ENCODE results near the gene RNF114. TPM values are rescaled to one million over a fixed set of nuclear protein-coding genes. Genes with fewer than 3 reads are reported as not detected.
A peak's percentile ranks its signal among the peaks of the same experiment; 100 is the strongest.

RNF114 gene
- total RNA-seq, 1 donor from 2014 or later = 62.9 TPM

DNA sequence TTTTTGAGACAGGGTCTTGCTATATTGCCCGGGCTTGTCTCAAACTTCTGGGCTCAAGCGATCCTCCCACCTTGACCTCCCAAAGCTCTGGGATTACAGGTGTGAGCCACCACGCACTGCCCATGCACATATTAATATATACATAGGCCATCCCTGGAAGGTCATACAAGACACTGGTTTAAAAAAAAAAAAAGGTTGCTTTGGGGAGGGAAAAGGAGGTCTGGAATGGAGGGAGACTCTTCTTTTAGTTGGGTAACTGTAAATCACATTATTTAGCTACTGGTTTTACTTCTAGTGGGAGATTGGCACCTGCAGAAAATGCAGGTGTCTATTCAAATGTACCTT lies 42.5 kb downstream of the RNF114 start:
- no peaks in the 10 kb centered on the region for H3K36me3 Mint-ChIP-seq
- no peak overlapping the region for H3K4me3 Mint-ChIP-seq
- H3K27ac Mint-ChIP-seq = no peak overlapping the region
- H3K9me3 Mint-ChIP-seq = no peaks in the 10 kb centered on the region
- H3K27me3 Mint-ChIP-seq = peaks cover 24% of the 10 kb centered on the region
- no peak for DNase-seq (ENCODE audit: extremely low spot score, unreplicated experiment)
- TF ChIP-seq, protein P1, sequence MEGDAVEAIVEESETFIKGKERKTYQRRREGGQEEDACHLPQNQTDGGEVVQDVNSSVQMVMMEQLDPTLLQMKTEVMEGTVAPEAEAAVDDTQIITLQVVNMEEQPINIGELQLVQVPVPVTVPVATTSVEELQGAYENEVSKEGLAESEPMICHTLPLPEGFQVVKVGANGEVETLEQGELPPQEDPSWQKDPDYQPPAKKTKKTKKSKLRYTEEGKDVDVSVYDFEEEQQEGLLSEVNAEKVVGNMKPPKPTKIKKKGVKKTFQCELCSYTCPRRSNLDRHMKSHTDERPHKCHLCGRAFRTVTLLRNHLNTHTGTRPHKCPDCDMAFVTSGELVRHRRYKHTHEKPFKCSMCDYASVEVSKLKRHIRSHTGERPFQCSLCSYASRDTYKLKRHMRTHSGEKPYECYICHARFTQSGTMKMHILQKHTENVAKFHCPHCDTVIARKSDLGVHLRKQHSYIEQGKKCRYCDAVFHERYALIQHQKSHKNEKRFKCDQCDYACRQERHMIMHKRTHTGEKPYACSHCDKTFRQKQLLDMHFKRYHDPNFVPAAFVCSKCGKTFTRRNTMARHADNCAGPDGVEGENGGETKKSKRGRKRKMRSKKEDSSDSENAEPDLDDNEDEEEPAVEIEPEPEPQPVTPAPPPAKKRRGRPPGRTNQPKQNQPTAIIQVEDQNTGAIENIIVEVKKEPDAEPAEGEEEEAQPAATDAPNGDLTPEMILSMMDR (conservative IDR thresholded peaks at IDR 0.05) = no peak
- H3K4me1 Mint-ChIP-seq (ENCODE audit: unreplicated experiment) = peaks cover 24% of the 10 kb centered on the region

DNA sequence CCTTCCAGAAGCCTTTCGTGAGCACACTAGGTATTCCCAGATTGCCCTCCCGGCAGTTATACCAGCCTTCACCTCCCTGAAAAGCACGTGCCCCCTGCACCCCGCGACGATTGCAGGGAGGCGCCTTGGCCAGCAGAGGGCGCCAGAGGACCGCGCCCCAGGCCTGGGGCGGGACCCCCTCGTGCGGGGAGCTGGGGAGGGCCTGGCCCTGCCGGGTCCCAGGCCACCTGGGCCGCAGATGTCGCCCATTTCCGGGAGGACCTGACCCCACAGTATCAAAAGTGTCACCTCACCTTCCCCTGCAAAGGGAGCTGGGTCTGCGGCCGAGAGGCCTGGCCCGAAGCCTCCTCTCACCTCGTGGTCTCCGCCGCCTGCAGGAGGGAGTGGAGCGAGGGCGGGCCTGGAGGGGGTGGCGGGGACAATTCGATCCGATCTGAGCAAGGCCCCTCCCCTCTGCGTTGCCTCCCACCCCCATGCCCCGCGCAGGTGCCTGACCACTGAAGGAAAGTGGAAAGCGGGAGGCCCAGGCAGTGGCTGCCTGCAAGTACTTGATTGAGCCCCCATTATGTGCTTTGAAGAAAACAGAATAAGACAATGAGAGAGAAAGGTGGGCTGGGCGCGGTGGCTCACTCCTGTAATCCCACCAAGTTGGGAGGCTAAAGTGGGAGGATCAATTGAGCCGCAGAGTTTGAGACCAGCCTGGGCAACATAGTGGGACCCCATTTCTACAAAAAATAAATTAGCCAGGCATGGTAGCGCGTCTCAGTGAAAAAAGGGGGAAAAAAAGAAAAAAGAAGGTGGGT lies 43.0 kb downstream of the RNF114 start:
- Mint-ChIP-seq H3K9me3 (no peaks in the 10 kb centered on the region), H3K4me1 (ENCODE audit: unreplicated experiment) (peaks cover 24% of the 10 kb centered on the region), H3K27me3 (peaks cover 27% of the 10 kb centered on the region), H3K27ac (peak overlapping the region; percentile 62), H3K4me3 (peak overlapping the region; percentile 50), H3K36me3 (peaks cover 3% of the 10 kb centered on the region)
- TF ChIP-seq, protein P1 (conservative IDR thresholded peaks at IDR 0.05) = peak; percentile 100
- DNase-seq (ENCODE audit: extremely low spot score, unreplicated experiment) = peak; percentile 83

DNA sequence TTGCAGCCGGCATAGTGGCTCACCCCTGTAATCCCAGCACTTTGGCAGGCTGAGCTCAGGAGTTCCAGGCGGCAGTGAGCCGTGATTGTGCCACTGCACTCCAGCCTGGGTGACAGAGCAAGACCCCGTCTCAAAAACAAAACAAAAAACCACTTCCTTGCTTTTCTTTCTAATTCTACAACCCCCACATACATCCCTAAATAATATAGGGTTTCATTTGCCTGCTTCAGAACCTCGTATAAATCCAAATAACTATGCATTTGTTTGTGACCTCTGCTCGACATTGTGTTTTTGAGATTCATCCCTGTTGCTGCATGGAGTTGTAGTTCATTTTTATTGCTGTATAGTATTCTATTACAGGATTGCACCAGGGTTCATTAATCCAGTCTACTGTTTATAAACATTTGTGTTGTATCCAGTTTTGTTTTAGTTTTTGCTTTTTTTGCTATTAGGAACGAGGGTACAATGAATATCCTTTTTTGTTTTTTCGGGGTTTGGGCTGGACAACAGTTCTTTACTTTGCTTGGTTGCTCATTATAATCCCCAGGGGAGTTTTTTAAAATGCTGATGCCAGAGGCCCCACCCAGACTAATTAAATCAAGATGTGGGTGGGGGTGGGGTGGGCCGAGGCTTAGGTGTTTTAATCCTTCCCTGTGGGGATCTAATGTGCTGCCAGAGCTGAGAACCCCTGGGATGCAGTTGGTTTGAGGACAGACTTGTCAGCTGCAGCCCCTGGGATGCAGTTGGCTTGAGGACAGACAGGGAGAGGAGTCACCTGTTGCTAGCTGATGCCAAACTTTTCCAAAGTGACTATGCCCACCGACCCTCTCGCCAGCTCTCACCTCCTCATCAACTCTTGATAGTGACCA lies 44.2 kb downstream of the RNF114 start:
- TF ChIP-seq, protein P1 (conservative IDR thresholded peaks at IDR 0.05) = no peak
- H3K27ac Mint-ChIP-seq = peak overlapping the region; percentile 40
- no peaks in the 10 kb centered on the region for H3K9me3 Mint-ChIP-seq
- no peak for DNase-seq (ENCODE audit: extremely low spot score, unreplicated experiment)
- H3K27me3 Mint-ChIP-seq = peaks cover 27% of the 10 kb centered on the region
- H3K4me1 Mint-ChIP-seq (ENCODE audit: unreplicated experiment) = peaks cover 24% of the 10 kb centered on the region
- peaks cover 11% of the 10 kb centered on the region for H3K36me3 Mint-ChIP-seq
- H3K4me3 Mint-ChIP-seq = peak overlapping the region; percentile 50

DNA sequence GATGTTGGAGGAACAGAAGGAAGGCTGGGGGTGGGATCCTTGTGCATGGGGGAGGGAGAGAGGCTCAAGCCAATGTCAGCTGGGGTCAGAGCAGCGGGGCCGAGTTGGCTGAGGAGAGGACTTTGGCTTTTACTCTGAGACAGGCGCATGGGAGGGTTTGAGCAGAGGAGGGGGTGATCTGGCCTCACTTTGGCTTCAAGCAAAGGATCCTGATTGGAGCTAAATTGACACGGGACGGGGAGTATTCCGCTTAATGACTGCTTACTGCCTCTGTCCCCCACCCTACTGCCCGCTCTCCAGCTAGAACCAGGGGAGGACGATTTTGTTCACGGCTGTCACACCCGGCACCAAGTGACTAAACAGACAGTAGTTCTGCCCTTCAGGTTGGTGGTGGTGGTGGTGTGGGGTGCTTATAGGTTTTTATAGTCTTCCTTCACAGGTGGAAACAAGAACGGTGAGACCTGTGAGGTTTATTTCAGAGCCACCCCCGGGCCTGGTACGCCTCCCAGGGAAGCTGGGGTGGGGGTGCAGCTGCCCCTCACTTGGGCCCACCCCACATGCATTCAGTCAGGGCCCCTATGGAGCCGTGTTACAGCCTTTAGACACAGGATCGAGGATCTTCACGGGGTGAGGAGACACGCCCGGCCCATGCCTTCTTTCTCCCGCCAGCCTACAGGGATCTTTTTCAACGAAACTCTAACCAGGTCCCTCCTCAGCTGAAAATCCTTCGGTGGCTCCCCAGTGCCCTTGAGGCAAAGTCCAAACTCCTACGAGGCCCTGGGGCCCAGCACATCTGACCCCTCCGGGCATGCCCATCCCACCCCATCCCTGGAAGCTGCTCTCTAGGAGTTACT lies 45.2 kb downstream of the RNF114 start:
- Mint-ChIP-seq H3K4me1 (ENCODE audit: unreplicated experiment) (peaks cover 24% of the 10 kb centered on the region), H3K36me3 (peaks cover 18% of the 10 kb centered on the region), H3K27ac (peak overlapping the region; percentile 74), H3K27me3 (peaks cover 27% of the 10 kb centered on the region), H3K9me3 (no peaks in the 10 kb centered on the region), H3K4me3 (peak overlapping the region; percentile 83)
- DNase-seq (ENCODE audit: extremely low spot score, unreplicated experiment) = no peak
- TF ChIP-seq, protein P1 (conservative IDR thresholded peaks at IDR 0.05) = no peak

DNA sequence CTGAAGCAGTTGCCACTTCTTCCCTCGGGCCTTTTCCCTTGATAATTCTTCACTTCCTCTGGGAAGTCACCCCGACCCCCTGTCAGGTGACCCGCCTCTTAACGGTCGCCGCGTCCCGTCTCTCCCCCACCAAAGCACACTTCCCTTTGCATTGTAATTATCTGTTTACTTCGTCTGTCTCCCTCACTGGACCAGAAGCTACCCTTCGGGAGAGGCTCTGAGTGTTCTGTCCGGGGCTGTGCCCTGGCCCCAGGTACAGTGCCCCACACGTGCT lies 45.8 kb downstream of the RNF114 start:
- H3K4me3 Mint-ChIP-seq = peak overlapping the region; percentile 83
- TF ChIP-seq, protein P1 (conservative IDR thresholded peaks at IDR 0.05) = no peak
- H3K36me3 Mint-ChIP-seq = peaks cover 21% of the 10 kb centered on the region
- peaks cover 26% of the 10 kb centered on the region for H3K4me1 Mint-ChIP-seq (ENCODE audit: unreplicated experiment)
- H3K27ac Mint-ChIP-seq = peak overlapping the region; percentile 74
- H3K9me3 Mint-ChIP-seq = no peaks in the 10 kb centered on the region
- H3K27me3 Mint-ChIP-seq = peaks cover 27% of the 10 kb centered on the region
- no peak for DNase-seq (ENCODE audit: extremely low spot score, unreplicated experiment)

Measured in type B pancreatic cell (in vitro differentiated cells).